ENCODE results near the gene SSRP1. TPM values are rescaled to one million over a fixed set of nuclear protein-coding genes. Genes with fewer than 3 reads are reported as not detected.

The SSRP1 gene
- total and polyA plus RNA-seq, 2 experiments from 2014 or later = 205 to 216 TPM

DNA sequence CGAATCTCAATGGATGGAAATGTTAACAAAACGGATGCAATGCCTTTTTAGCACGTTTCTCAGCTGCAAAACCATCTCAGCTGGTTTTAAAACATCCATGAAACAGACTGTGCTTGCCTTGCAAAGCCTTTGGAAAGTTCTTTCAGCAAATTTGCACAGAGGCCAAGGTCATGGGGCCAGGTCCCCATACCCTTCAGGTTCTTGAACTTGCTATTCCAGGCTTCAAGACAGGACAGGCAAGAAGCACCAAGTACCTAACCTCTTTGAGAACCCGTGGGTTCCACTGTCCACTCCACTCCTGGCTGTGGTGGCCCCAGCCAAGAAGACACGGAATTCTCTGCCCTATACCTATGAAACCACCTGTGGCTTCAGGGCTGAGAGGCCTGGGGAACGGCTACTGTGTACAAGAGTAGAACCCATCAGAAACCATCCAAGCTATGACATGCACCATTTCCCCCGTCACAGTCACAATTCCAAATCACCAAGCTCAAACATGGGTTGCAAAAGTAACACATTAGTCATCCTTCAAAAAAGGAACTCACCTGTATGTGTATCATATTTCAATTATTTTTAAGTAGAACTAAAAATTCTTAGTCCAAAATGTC lies 27.9 kb downstream of the SSRP1 start:
- H3K4me1 ChIP-seq (ENCODE audit: insufficient read depth) = peaks cover 16% of the 10 kb centered on the region
- no peak overlapping the region for H3K27ac ChIP-seq (ENCODE audit: low read depth)
- no peak overlapping the region for H3K4me2 ChIP-seq
- peaks cover 53% of the 10 kb centered on the region for H3K79me2 ChIP-seq (replicated peaks; ENCODE audit: insufficient read depth)
- no peaks in the 10 kb centered on the region for H3K27me3 ChIP-seq (ENCODE audit: insufficient read depth)
- no peaks in the 10 kb centered on the region for H3K9me2 ChIP-seq (ENCODE audit: insufficient read depth)
- Mint-ChIP-seq H3K36me3 (ENCODE audit: low read depth) (peaks cover 79% of the 10 kb centered on the region), H3K9me3 (no peaks in the 10 kb centered on the region; the same call in 2 of the 3 replicates), H3K27me3 (ENCODE audit: insufficient read depth, low read depth, poor library complexity) (peaks cover 12% of the 10 kb centered on the region), H3K4me1 (peaks cover 57% of the 10 kb centered on the region), H3K4me3 (no peak overlapping the region; the same call in 2 of the 3 replicates), H3K27ac (no peak overlapping the region)
- peaks cover 18% of the 10 kb centered on the region for H3K36me3 ChIP-seq (ENCODE audit: insufficient read depth)
- H4K20me1 ChIP-seq (replicated peaks; ENCODE audit: insufficient read depth) = peaks cover 27% of the 10 kb centered on the region
- DNase-seq (ENCODE audit: low spot score) = no peak
- H3F3A ChIP-seq (replicated peaks; ENCODE audit: low read depth) = peaks cover 11% of the 10 kb centered on the region; the same call in 1 of the 2 replicates
- no peak overlapping the region for H2AFZ ChIP-seq
- no peak for TF ChIP-seq CTCF (conservative IDR thresholded peaks at IDR 0.05; ENCODE audit: low read depth in 2 of 2)
- no peak for TF ChIP-seq ZNF331 (CRISPR knock-in tag; IDR thresholded peaks at IDR 0.05; ENCODE audit: low read depth)
- TF ChIP-seq POLR2AphosphoS5 (IDR thresholded peaks at IDR 0.05; ENCODE audit: low read depth) = no peak
- TF ChIP-seq, protein P1, sequence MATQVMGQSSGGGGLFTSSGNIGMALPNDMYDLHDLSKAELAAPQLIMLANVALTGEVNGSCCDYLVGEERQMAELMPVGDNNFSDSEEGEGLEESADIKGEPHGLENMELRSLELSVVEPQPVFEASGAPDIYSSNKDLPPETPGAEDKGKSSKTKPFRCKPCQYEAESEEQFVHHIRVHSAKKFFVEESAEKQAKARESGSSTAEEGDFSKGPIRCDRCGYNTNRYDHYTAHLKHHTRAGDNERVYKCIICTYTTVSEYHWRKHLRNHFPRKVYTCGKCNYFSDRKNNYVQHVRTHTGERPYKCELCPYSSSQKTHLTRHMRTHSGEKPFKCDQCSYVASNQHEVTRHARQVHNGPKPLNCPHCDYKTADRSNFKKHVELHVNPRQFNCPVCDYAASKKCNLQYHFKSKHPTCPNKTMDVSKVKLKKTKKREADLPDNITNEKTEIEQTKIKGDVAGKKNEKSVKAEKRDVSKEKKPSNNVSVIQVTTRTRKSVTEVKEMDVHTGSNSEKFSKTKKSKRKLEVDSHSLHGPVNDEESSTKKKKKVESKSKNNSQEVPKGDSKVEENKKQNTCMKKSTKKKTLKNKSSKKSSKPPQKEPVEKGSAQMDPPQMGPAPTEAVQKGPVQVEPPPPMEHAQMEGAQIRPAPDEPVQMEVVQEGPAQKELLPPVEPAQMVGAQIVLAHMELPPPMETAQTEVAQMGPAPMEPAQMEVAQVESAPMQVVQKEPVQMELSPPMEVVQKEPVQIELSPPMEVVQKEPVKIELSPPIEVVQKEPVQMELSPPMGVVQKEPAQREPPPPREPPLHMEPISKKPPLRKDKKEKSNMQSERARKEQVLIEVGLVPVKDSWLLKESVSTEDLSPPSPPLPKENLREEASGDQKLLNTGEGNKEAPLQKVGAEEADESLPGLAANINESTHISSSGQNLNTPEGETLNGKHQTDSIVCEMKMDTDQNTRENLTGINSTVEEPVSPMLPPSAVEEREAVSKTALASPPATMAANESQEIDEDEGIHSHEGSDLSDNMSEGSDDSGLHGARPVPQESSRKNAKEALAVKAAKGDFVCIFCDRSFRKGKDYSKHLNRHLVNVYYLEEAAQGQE (IDR thresholded peaks at IDR 0.05; ENCODE audit: unreplicated experiment) = no peak
- TF ChIP-seq CREB1 (CRISPR knock-in tag; IDR thresholded peaks at IDR 0.05; ENCODE audit: low read depth) = no peak
- no peak for TF ChIP-seq JUNB (IDR thresholded peaks at IDR 0.05; ENCODE audit: unreplicated experiment)
- TF ChIP-seq ZNF114 (CRISPR knock-in tag; IDR thresholded peaks at IDR 0.05) = no peak
- no peak for TF ChIP-seq EZH2phosphoT487 (IDR thresholded peaks at IDR 0.05; ENCODE audit: unreplicated experiment)
- no peak for ATAC-seq
- no peak overlapping the region for H3K4me3 ChIP-seq

DNA sequence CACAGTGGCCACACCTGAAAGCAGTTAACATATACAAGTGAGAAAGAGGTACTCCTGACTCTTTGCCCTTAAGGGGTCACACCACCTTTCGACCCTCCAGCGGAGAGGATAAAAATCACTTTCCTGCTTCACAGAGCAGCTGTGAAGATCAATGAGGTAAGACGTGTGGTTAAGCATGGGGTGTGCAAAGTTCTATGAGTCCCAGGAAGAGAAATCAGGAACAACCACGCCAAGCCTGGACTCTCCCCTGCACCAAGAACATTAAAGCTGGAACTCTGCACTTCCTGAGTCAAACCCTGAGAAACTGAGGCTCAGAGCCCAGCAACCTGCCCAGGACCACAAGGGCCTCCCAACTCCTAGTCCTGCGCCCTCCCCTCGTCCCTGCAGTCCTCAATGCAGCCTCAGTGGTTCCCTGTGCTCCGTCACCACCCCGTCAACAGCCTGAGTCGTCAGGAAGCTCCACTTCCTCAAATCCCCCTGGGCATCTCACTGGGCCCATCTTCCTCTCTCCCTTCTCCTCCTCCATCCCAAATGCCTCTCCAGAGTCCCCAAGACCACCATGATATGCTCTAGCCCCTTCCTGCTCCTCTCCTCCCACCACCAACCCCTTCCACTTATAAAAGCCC lies 28.6 kb downstream of the SSRP1 start:
- no peaks in the 10 kb centered on the region for H3K9me2 ChIP-seq (ENCODE audit: insufficient read depth)
- no peak for DNase-seq (ENCODE audit: low spot score)
- ATAC-seq = no peak
- no peak overlapping the region for H2AFZ ChIP-seq
- Mint-ChIP-seq H3K4me3 (no peak overlapping the region), H3K27me3 (ENCODE audit: insufficient read depth, low read depth, poor library complexity) (peaks cover 16% of the 10 kb centered on the region), H3K4me1 (peaks cover 52% of the 10 kb centered on the region), H3K36me3 (ENCODE audit: low read depth) (peaks cover 79% of the 10 kb centered on the region), H3K9me3 (no peaks in the 10 kb centered on the region; the same call in 2 of the 3 replicates), H3K27ac (no peak overlapping the region)
- H3K36me3 ChIP-seq (ENCODE audit: insufficient read depth) = peaks cover 19% of the 10 kb centered on the region
- no peaks in the 10 kb centered on the region for H3K27me3 ChIP-seq (ENCODE audit: insufficient read depth)
- H3F3A ChIP-seq (replicated peaks; ENCODE audit: low read depth) = peaks cover 8% of the 10 kb centered on the region; the same call in 1 of the 2 replicates
- H3K27ac ChIP-seq (ENCODE audit: low read depth) = no peak overlapping the region
- no peak overlapping the region for H3K4me2 ChIP-seq
- TF ChIP-seq CTCF (conservative IDR thresholded peaks at IDR 0.05; ENCODE audit: low read depth in 2 of 2) = no peak
- H3K4me1 ChIP-seq (ENCODE audit: insufficient read depth) = peaks cover 13% of the 10 kb centered on the region
- H4K20me1 ChIP-seq (replicated peaks; ENCODE audit: insufficient read depth) = peaks cover 25% of the 10 kb centered on the region
- H3K4me3 ChIP-seq = no peak overlapping the region
- H3K79me2 ChIP-seq (replicated peaks; ENCODE audit: insufficient read depth) = peaks cover 53% of the 10 kb centered on the region
